Activated CD4-positive, alpha-beta memory T cell treated with anti-CD3 and anti-CD28 coated beads for 36 hours (primary cell): ENCODE results near the gene APOC3. TPM values are rescaled to one million over a fixed set of nuclear protein-coding genes. Genes with fewer than 3 reads are reported as not detected.
A peak's percentile ranks its signal among the peaks of the same experiment; 100 is the strongest.

ENCODE experiments used
- CTCF ChIA-PET: fragments of 350-600 bp; sonication (Branson Sonifier 250); formaldehyde crosslinking; loops from one replicate; lab custom pipeline; 2021; ENCODE audit warnings: antibody characterized with exemption, inconsistent platforms; lab: Charles Lee
- POLR2A ChIA-PET: fragments of 350-600 bp; sonication (Branson Sonifier 250); formaldehyde crosslinking; loops from one replicate; lab custom pipeline; 2021; ENCODE audit warnings: antibody characterized with exemption; lab: Charles Lee
- DNase-seq: peaks from one replicate; pipeline ENCODE4 v3.0.0-alpha.2; 2020
- H3K27ac Mint-ChIP-seq: one replicate; pipeline ENCODE4 v1.8.0; 2021; ENCODE audit warnings: mixed read lengths
- H3K27me3 Mint-ChIP-seq: one replicate; pipeline ENCODE4 v1.8.0; 2021; ENCODE audit warnings: mixed read lengths
- H3K36me3 Mint-ChIP-seq: one replicate; pipeline ENCODE4 v1.8.0; 2021; ENCODE audit warnings: mixed read lengths
- H3K4me1 Mint-ChIP-seq: one replicate; pipeline ENCODE4 v1.8.0; 2021; ENCODE audit warnings: low read depth, mixed read lengths
- H3K4me3 Mint-ChIP-seq: one replicate; pipeline ENCODE4 v1.8.0; 2021; ENCODE audit warnings: mild to moderate bottlenecking, mixed read lengths
- H3K9me3 Mint-ChIP-seq: one replicate; pipeline ENCODE4 v1.8.0; 2021; ENCODE audit warnings: mixed read lengths
- intact Hi-C: fragments of 100-400 bp; cut with micrococcal nuclease; formaldehyde crosslinking; loops from one replicate; pipeline ENCODE4 v1.15.1; 2023
- total RNA-seq, 2 experiments: library from RNA; stranded (reverse); gene quantifications; one replicate each; pipeline ENCODE4 v1.2.3, GENCODE V29; 2021

APOC3 gene
- total RNA-seq, 2 experiments from 2014 or later, result not detected

DNA sequence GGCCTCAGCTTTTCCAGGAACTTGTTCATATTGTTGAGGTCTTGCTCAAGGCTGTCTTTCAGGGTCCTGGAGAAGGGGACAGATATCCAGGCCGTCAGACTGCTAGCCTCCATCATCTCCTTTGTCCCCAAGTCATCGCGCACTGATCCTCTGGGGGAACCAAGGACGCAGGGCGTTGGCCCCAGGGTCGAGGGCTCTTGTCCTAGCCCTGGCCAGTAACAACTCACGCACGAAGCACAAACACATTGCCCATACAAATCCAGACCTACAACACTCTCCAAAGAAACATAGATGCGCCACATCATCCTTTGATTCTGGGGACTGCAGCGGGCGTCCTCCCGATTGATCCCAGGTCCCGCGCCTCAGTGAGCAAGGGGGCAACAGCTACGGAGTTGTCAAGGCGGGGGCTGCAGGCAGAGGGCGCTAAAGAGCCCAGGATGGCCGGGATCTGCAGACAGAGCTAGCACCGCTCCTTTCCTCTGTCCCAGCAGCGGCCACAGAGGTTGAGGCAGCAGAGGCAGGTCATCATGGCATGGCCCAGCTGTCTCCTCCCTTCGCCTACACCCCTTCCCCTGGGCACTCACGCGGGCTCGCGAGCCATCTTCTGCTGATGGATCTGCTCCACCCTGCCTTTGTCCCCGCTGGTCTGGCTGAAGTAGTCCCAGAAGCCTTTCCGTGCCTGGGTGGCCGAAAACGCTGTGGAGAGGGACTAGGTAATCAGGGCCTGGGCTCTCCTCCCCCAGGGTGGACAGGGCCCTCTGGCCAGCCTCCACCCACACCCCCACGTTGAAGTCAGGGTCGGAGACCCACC, 38.5 kb upstream of the APOC3 start:
- Mint-ChIP-seq H3K27ac (no peak overlapping the region), H3K9me3 (no peaks in the 10 kb centered on the region), H3K27me3 (no peaks in the 10 kb centered on the region), H3K4me3 (no peak overlapping the region), H3K4me1 (peaks cover 23% of the 10 kb centered on the region), H3K36me3 (peaks cover 13% of the 10 kb centered on the region)
- POLR2A ChIA-PET, result interaction anchor here (1.4 to 2.9 kb wide), 3 partner anchors 45 to 352 kb away, joined by 3 to 9 read pairs (median 4); partner anchors contain the start of gene PAFAH1B2
- intact Hi-C loops, result loop anchor here (1.0 kb wide), 2 partner anchors 45 to 315 kb away; no protein-coding TSS in a partner anchor
- peak; percentile 85 for DNase-seq
- CTCF ChIA-PET, result interaction anchor here (0.6 to 10.3 kb wide), 48 partner anchors 8 to 440 kb away, joined by 3 to 187 read pairs (median 6); partner anchors contain the start of genes APOA1, APOA4, BUD13 and PAFAH1B2

DNA sequence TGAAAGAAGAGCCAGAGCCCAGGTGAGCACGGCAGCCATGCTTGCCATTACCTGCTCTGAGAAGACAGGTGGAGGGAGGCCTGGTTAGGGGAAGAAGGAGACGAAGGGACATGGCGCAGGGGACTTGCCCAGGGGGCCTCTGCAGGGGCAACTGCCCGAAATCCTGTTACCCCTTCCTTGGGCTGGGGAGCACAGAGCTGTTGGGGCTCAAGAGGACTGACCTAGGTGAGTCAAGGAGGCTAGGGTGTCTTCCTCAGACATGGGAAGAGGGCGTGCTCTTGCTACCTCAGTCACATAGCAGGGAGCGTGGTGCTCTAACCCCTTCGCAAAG, 37.9 kb upstream of the APOC3 start, which contains the start of gene APOA5:
Gene APOA5, minus strand, starts transcription at position 67 of the 331 bp plus-strand sequence. Its CDS starts 19 bp downstream, at position 48.
- Mint-ChIP-seq H3K27ac (no peak within 1 kb of the TSS), H3K4me3 (no peak within 1 kb of the TSS), H3K4me1 (peaks cover 18% of the 10 kb centered on the region), H3K27me3 (peaks cover 2% of the 10 kb centered on the region), H3K36me3 (peaks cover 7% of the 10 kb centered on the region), H3K9me3 (no peaks in the 10 kb centered on the region)
- CTCF ChIA-PET, result interaction anchor here (0.6 to 10.3 kb wide), 45 partner anchors 8 to 439 kb away, joined by 3 to 187 read pairs (median 6); partner anchors contain the start of genes APOA1, APOA4, BUD13 and PAFAH1B2
- no peak for DNase-seq
- POLR2A ChIA-PET, result interaction anchor here (1.1 to 2.9 kb wide), 2 partner anchors 44 to 307 kb away, joined by 3 to 9 read pairs; partner anchors contain the start of gene SIK3
- intact Hi-C loops, result loop anchor here (1.0 kb wide), 2 partner anchors 45 to 315 kb away; no protein-coding TSS in a partner anchor

DNA sequence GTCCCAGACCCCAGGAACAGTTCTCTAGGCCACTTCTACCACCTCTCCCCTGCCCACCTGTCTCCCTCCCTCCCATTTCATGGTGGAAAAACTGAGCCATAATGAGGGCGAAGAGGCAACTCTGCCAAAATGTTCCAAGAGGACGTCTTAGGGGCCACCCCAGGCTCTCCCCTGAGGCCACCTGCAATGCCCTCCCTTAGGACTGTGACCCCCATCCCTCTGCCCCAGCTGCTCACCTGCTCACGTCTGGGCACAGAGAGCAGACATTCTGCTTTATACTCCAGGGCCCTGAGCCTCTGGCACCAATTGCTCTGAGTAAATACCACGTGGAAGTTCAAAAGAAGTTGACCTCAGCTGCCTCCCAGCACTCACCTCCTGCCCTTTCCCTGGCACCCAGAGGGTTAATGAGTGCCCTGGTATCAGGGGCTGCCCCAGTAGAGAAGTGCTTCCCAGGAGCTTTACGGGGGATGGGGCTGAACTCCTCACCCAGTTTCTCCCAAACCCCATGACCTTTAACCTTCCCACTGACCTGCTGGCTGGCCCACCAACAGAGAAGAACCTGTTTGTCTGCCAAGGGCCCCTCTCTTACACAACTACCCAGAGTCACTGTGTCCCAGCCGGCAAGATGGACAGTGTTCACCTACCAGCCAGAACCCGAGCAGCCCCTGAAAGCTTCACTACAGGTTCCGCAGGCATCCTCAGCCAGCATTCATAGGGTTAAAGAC, 37.4 kb upstream of the APOC3 start:
- ChIA-PET CTCF (interaction anchor here (0.9 to 10.3 kb wide), 12 partner anchors 9 to 438 kb away, joined by 3 to 187 read pairs (median 15); partner anchors contain the start of genes APOA1, APOA4, BUD13 and PAFAH1B2), POLR2A (interaction anchor here (1.1 to 2.9 kb wide), 2 partner anchors 44 to 306 kb away, joined by 3 to 9 read pairs; partner anchors contain the start of gene SIK3)
- peaks cover 2% of the 10 kb centered on the region for H3K27me3 Mint-ChIP-seq
- H3K4me3 Mint-ChIP-seq, result no peak overlapping the region
- intact Hi-C loops, result no loop called here
- no peaks in the 10 kb centered on the region for H3K9me3 Mint-ChIP-seq
- no peak overlapping the region for H3K27ac Mint-ChIP-seq
- no peak for DNase-seq
- H3K4me1 Mint-ChIP-seq, result peaks cover 12% of the 10 kb centered on the region
- H3K36me3 Mint-ChIP-seq, result peaks cover 2% of the 10 kb centered on the region

GRCh38 chr11:116792869-116793771, 36.6 kb upstream of the APOC3 start:
- CTCF ChIA-PET, result interaction anchor here (0.6 to 10.3 kb wide), 5 partner anchors 10 to 347 kb away, joined by 3 to 187 read pairs (median 20); partner anchors contain the start of genes APOA1 and SIK3
- Mint-ChIP-seq H3K9me3 (no peaks in the 10 kb centered on the region), H3K4me1 (peaks cover 12% of the 10 kb centered on the region), H3K27ac (no peak overlapping the region), H3K36me3 (no peaks in the 10 kb centered on the region), H3K4me3 (no peak overlapping the region), H3K27me3 (peaks cover 2% of the 10 kb centered on the region)
- DNase-seq, result no peak
- POLR2A ChIA-PET, result interaction anchor here (1.1 kb wide), 1 partner anchor 306 kb away, joined by 3 read pairs; the partner anchor contains the start of gene SIK3
- intact Hi-C loops, result no loop called here

DNA sequence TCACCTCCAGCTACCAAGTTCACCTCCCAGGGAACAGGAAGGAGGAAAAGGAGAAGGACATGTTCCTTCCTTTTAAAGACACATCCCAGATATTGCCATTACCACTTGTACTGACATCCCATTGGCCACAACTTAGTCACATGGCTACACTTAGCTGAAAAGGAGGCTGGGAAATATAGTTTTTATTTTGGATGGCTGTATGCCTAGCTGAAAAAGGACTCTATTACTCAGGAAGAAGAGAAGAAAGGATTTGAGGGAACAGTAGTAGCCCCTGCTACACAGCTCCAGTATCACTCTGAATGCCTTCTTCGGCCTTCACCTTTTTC, 36.0 kb upstream of the APOC3 start:
- Mint-ChIP-seq H3K4me3 (no peak overlapping the region), H3K4me1 (peaks cover 10% of the 10 kb centered on the region), H3K27me3 (peaks cover 2% of the 10 kb centered on the region), H3K36me3 (no peaks in the 10 kb centered on the region), H3K27ac (no peak overlapping the region), H3K9me3 (no peaks in the 10 kb centered on the region)
- ChIA-PET CTCF (interaction anchor here (0.6 to 10.3 kb wide), 4 partner anchors 11 to 346 kb away, joined by 3 to 187 read pairs (median 76); partner anchors contain the start of genes APOA1 and SIK3), POLR2A (no interaction called here)
- intact Hi-C loops, result no loop called here
- DNase-seq, result no peak

DNA sequence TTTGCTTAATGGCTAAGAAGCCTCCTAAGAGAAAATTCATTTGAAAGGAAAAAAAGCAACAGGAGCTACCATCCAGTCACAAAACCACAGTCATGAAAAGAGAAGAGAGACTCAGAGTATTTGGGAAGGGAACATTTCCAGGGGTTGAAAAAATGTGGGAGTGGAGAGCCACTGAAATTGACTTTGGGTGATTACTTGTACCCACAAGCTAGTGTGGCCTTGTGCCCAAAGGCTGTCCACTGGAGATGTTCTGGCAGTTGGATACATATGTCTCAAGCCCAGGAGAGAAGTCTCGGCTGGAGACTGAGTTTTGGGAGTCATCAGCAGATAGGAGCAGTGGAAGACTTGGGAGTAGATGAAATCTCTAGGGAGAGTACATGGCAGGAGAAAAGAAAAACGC, 34.9 kb upstream of the APOC3 start:
- Mint-ChIP-seq H3K36me3 (no peaks in the 10 kb centered on the region), H3K4me3 (no peak overlapping the region), H3K27me3 (peaks cover 5% of the 10 kb centered on the region), H3K4me1 (peaks cover 9% of the 10 kb centered on the region), H3K9me3 (no peaks in the 10 kb centered on the region), H3K27ac (no peak overlapping the region)
- intact Hi-C loops, result no loop called here
- ChIA-PET CTCF (interaction anchor here (10.3 kb wide), 1 partner anchor 42 kb away, joined by 187 read pairs; the partner anchor contains the start of gene APOA1), POLR2A (no interaction called here)
- no peak for DNase-seq

DNA sequence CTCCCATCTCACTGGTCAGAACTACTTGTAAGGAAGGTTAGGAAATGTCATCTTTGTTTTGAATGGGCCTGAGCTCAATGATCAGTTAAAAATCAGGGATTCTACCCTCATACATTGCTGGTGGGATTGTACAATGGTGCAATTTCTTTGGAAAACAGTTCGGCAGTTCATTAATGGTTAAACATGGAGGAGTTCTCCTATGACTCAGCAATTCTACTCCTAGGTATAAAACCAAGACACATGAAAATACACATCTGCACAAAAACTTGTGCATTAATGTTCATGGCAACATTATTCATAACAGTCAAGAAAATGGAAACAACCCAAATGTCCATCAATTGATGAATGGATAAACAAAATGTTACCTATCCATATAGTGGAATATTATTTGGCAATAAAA, 33.2 kb upstream of the APOC3 start:
- no peak for DNase-seq
- CTCF ChIA-PET, result interaction anchor here (0.5 to 3.8 kb wide), 3 partner anchors 9 to 342 kb away, joined by 3 to 26 read pairs (median 3); partner anchors contain the start of gene ZPR1

GRCh38 chr11:116797816-116798215, 31.9 kb upstream of the APOC3 start:
- POLR2A ChIA-PET, result no interaction called here
- Mint-ChIP-seq H3K27me3 (peaks cover 12% of the 10 kb centered on the region), H3K27ac (no peak overlapping the region), H3K36me3 (no peaks in the 10 kb centered on the region), H3K4me3 (no peak overlapping the region), H3K9me3 (no peaks in the 10 kb centered on the region), H3K4me1 (peaks cover 4% of the 10 kb centered on the region)
- CTCF ChIA-PET, result interaction anchor here (3.8 kb wide), 1 partner anchor 38 kb away, joined by 26 read pairs; no protein-coding TSS in a partner anchor
- intact Hi-C loops, result no loop called here
- no peak for DNase-seq

More for the DNA sequence above, 33.2 kb upstream of the APOC3 start:
- H3K4me3 Mint-ChIP-seq, result no peak overlapping the region
- H3K27ac Mint-ChIP-seq, result no peak overlapping the region
- H3K27me3 Mint-ChIP-seq, result peaks cover 10% of the 10 kb centered on the region
- H3K4me1 Mint-ChIP-seq, result peaks cover 4% of the 10 kb centered on the region
- intact Hi-C loops, result no loop called here
- POLR2A ChIA-PET, result no interaction called here
- H3K9me3 Mint-ChIP-seq, result no peaks in the 10 kb centered on the region
- no peaks in the 10 kb centered on the region for H3K36me3 Mint-ChIP-seq

DNA sequence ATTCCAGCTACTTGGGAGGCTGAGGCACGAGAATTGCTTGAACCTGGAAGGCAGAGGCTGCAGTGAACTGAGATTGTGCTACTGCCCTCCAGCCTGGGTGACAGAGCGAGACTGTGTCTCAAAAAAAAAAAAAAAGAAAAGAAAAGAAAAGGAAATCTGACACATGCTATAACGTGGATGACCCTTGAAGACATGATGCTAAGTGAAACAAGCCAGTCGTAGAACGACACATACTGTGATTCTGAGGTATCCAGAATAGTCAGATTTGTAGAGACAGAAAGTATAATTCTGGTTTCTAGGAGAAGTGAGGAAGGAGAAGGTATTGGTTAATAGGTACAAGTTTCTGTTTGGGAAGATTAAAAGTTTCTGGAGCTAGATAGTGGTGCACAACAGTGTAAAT, 31.3 kb upstream of the APOC3 start:
- Mint-ChIP-seq H3K9me3 (no peaks in the 10 kb centered on the region), H3K4me3 (no peak overlapping the region), H3K36me3 (no peaks in the 10 kb centered on the region), H3K27me3 (peaks cover 13% of the 10 kb centered on the region), H3K4me1 (peaks cover 4% of the 10 kb centered on the region), H3K27ac (no peak overlapping the region)
- intact Hi-C loops, result no loop called here
- ChIA-PET CTCF (interaction anchor here (2.5 to 3.8 kb wide), 3 partner anchors 8 to 308 kb away, joined by 10 to 26 read pairs (median 13); partner anchors contain the start of gene APOA5), POLR2A (interaction anchor here (1.4 kb wide), 1 partner anchor 38 kb away, joined by 3 read pairs; no protein-coding TSS in a partner anchor)
- DNase-seq, result no peak

DNA sequence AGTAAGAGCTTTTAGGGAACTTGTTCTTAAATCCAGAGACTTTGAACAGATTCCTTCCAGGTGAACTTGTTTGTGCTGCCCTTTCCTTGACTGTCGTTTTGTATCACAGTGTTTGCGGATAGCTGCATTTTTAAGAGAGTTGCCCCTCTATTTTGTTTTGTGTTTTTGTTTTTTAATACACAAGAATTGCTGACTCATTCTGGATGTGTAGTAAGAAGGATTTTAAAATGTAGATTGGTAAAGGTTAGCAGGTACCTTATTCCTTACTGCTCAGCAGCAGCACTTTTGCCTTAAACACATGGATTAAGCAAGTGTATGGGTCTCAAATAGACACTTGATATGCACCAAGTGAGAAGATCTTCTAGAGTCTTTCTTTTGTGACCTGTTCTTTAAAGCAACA, 29.1 kb upstream of the APOC3 start:
- Mint-ChIP-seq H3K4me1 (peaks cover 4% of the 10 kb centered on the region), H3K9me3 (no peaks in the 10 kb centered on the region), H3K27me3 (peaks cover 13% of the 10 kb centered on the region), H3K27ac (no peak overlapping the region), H3K36me3 (no peaks in the 10 kb centered on the region), H3K4me3 (no peak overlapping the region)
- intact Hi-C loops, result no loop called here
- CTCF ChIA-PET, result interaction anchor here (1.2 to 3.1 kb wide), 3 partner anchors 10 to 305 kb away, joined by 5 to 13 read pairs (median 10); partner anchors contain the start of gene APOA5
- POLR2A ChIA-PET, result no interaction called here
- no peak for DNase-seq
